HEK293 (cell line): ENCODE data around the gene IFNG.

Experiments
- CTCF ChIA-PET: fragments of 350-600 bp; formaldehyde crosslinking; extraction: SDS; loops from one replicate; lab custom pipeline; 2021; ENCODE audit warnings: antibody characterized with exemption; lab: Yijun Ruan, JAX
- POLR2A ChIA-PET: fragments of 300-600 bp; formaldehyde crosslinking; extraction: SDS; loops from one replicate; lab custom pipeline; 2020; ENCODE audit warnings: antibody characterized with exemption, inconsistent platforms; lab: Yijun Ruan, JAX
- H3K27ac ChIP-seq: fragments of 200-500 bp; sonication (Bioruptor generic); 2 replicates; pipeline ENCODE4 v1.5.1; 2014; ENCODE audit warnings: low read depth, low read length, control low read depth, inconsistent platforms; ENCODE audit errors: extremely low read depth
- H3K36me3 ChIP-seq, 2 experiments: fragments of 200-500 bp in 1 of 2; sonication (Bioruptor generic) in 1 of 2; 1 replicate in 1 of 2; 2 replicates in 1 of 2; pipeline ENCODE4 v1.5.1; 2014 to 2017; ENCODE audit warnings: inconsistent platforms in 2 of 2, low read length in 2 of 2; ENCODE audit not compliant: control insufficient read depth in 2 of 2, insufficient read depth in 1 of 2
- H3K4me1 ChIP-seq: fragments of 200-500 bp; sonication (Bioruptor generic); 2 replicates; pipeline ENCODE4 v1.5.1; 2014; ENCODE audit warnings: mild to moderate bottlenecking, low read length, inconsistent platforms; ENCODE audit not compliant: control insufficient read depth, insufficient read depth
- H3K4me3 ChIP-seq: 2 replicates; pipeline ENCODE4 v1.5.1; 2011; ENCODE audit warnings: low read depth, mild to moderate bottlenecking, control low read depth, low read length, moderate library complexity
- H3K9me3 ChIP-seq: fragments of 200-500 bp; sonication (Bioruptor generic); 2 replicates; pipeline ENCODE4 v1.5.1; 2014; ENCODE audit warnings: low read depth, low read length, inconsistent platforms; ENCODE audit not compliant: control insufficient read depth, insufficient read depth
- FEZF1 ChIP-seq: fragments of 450-650 bp; formaldehyde crosslinking; IDR thresholded peaks from 2 replicates; pipeline ENCODE4 v1.5.1; 2016; ENCODE audit warnings: missing biosample characterization, missing genetic modification characterization
- GFI1B ChIP-seq: fragments of 450-650 bp; formaldehyde crosslinking; IDR thresholded peaks from 2 replicates; pipeline ENCODE4 v1.5.1; 2016; ENCODE audit warnings: missing biosample characterization, missing genetic modification characterization
- GLI2 ChIP-seq: fragments of 450-650 bp; formaldehyde crosslinking; IDR thresholded peaks from 2 replicates; pipeline ENCODE4; 2017; ENCODE audit warnings: missing biosample characterization, missing genetic modification characterization, low read depth, borderline replicate concordance
- GLIS2 ChIP-seq: fragments of 450-650 bp; formaldehyde crosslinking; IDR thresholded peaks from 2 replicates; pipeline ENCODE4 v1.5.1; 2016; ENCODE audit warnings: missing biosample characterization, missing genetic modification characterization
- HOXA7 ChIP-seq: sonication (generic); formaldehyde crosslinking; IDR thresholded peaks from 2 replicates; pipeline ENCODE4 v1.8.1; 2022; ENCODE audit warnings: missing genetic modification reagents, borderline replicate concordance
- KLF10 ChIP-seq: fragments of 450-650 bp; IDR thresholded peaks from 2 replicates; pipeline ENCODE4 v1.5.1; 2018; ENCODE audit warnings: missing biosample characterization, mild to moderate bottlenecking, missing genetic modification characterization
- PRDM2 ChIP-seq: fragments of 450-650 bp; formaldehyde crosslinking; IDR thresholded peaks from 2 replicates; pipeline ENCODE4 v1.5.1; 2016; ENCODE audit warnings: missing biosample characterization, missing genetic modification characterization, borderline replicate concordance
- PRDM6 ChIP-seq: fragments of 450-650 bp; formaldehyde crosslinking; IDR thresholded peaks from 2 replicates; pipeline ENCODE4 v1.5.1; 2017; ENCODE audit warnings: missing biosample characterization, missing genetic modification characterization
- ZBTB1 ChIP-seq: fragments of 450-650 bp; formaldehyde crosslinking; IDR thresholded peaks from 2 replicates; pipeline ENCODE4 v1.5.1; 2016; ENCODE audit warnings: missing biosample characterization, missing genetic modification characterization
- ZBTB17 ChIP-seq: fragments of 450-650 bp; formaldehyde crosslinking; IDR thresholded peaks from 2 replicates; pipeline ENCODE4 v1.5.1; 2016; ENCODE audit warnings: missing biosample characterization, missing genetic modification characterization
- ZFP41 ChIP-seq: fragments of 450-650 bp; formaldehyde crosslinking; IDR thresholded peaks from 2 replicates; pipeline ENCODE4 v1.5.1; 2016; ENCODE audit warnings: missing biosample characterization, missing genetic modification characterization, borderline replicate concordance
- ZNF211 ChIP-seq: fragments of 450-650 bp; formaldehyde crosslinking; IDR thresholded peaks from 2 replicates; pipeline ENCODE4 v1.5.1; 2016; ENCODE audit warnings: low read depth, missing biosample characterization, missing genetic modification characterization
- ZNF223 ChIP-seq: fragments of 450-650 bp; formaldehyde crosslinking; IDR thresholded peaks from 2 replicates; pipeline ENCODE4 v1.5.1; 2016; ENCODE audit warnings: missing biosample characterization, missing genetic modification characterization
- ZNF239 ChIP-seq: fragments of 450-650 bp; formaldehyde crosslinking; IDR thresholded peaks from 2 replicates; pipeline ENCODE4 v1.5.1; 2016; ENCODE audit warnings: missing biosample characterization, missing genetic modification characterization
- ZNF311 ChIP-seq: fragments of 450-650 bp; formaldehyde crosslinking; IDR thresholded peaks from 2 replicates; pipeline ENCODE4 v1.5.1; 2017; ENCODE audit warnings: missing biosample characterization, missing genetic modification characterization, borderline replicate concordance
- ZNF513 ChIP-seq: fragments of 450-650 bp; IDR thresholded peaks from 2 replicates; pipeline ENCODE4 v1.5.1; 2018; ENCODE audit warnings: missing biosample characterization, missing genetic modification characterization
- ZNF555 ChIP-seq: fragments of 450-650 bp; formaldehyde crosslinking; conservative IDR thresholded peaks from 2 replicates; pipeline ENCODE4 v1.5.1; 2017; ENCODE audit warnings: missing biosample characterization, mild to moderate bottlenecking, missing genetic modification characterization, inconsistent platforms
- ZNF561 ChIP-seq: fragments of 450-650 bp; IDR thresholded peaks from 2 replicates; pipeline ENCODE4 v1.5.1; 2018; ENCODE audit warnings: missing biosample characterization, missing genetic modification characterization, borderline replicate concordance
- ZNF629 ChIP-seq: fragments of 450-650 bp; formaldehyde crosslinking; IDR thresholded peaks from 2 replicates; pipeline ENCODE4 v1.5.1; 2017; ENCODE audit warnings: missing biosample characterization, missing genetic modification characterization
- ZNF677 ChIP-seq: fragments of 450-650 bp; IDR thresholded peaks from 2 replicates; pipeline ENCODE4 v1.5.0; 2018; ENCODE audit warnings: missing biosample characterization, mild to moderate bottlenecking, missing genetic modification characterization, moderate library complexity
- ZNF701 ChIP-seq: fragments of 450-650 bp; formaldehyde crosslinking; IDR thresholded peaks from 2 replicates; pipeline ENCODE4 v1.5.1; 2016; ENCODE audit warnings: missing biosample characterization, missing genetic modification characterization
- ZNF830 ChIP-seq: fragments of 450-650 bp; IDR thresholded peaks from 2 replicates; pipeline ENCODE4 v1.5.0; 2018; ENCODE audit warnings: missing biosample characterization, missing genetic modification characterization, low read depth, mild to moderate bottlenecking, moderate library complexity

IFNG gene

GRCh38 chr12:68106660-68107059 is 52.9 kb downstream of the IFNG start:
- ChIA-PET POLR2A (interaction anchor here (0.6 kb wide), 1 partner anchor 542 kb away, joined by 3 read pairs; no protein-coding TSS in a partner anchor), CTCF (interaction anchor here (0.7 kb wide), 2 partner anchors 8 to 51 kb away, joined by 3 read pairs; no protein-coding TSS in a partner anchor)
- H3K4me3 ChIP-seq = no peak overlapping the region
- H3K27ac ChIP-seq = no peak overlapping the region
- no peaks in the 10 kb centered on the region for H3K4me1 ChIP-seq
- H3K36me3 ChIP-seq = no peaks in the 10 kb centered on the region
- TF ChIP-seq FEZF1 (tag by site-specific recombination) = no peak
- TF ChIP-seq ZNF311 = no peak
- H3K9me3 ChIP-seq = no peaks in the 10 kb centered on the region

GRCh38 chr12:68106160-68106559 is 53.4 kb downstream of the IFNG start:
- ChIA-PET POLR2A (interaction anchor here (0.6 kb wide), 1 partner anchor 543 kb away, joined by 3 read pairs; no protein-coding TSS in a partner anchor), CTCF (interaction anchor here (0.7 kb wide), 2 partner anchors 9 to 52 kb away, joined by 3 read pairs; no protein-coding TSS in a partner anchor)
- no peaks in the 10 kb centered on the region for H3K4me1 ChIP-seq
- no peaks in the 10 kb centered on the region for H3K36me3 ChIP-seq
- no peaks in the 10 kb centered on the region for H3K9me3 ChIP-seq
- no peak for TF ChIP-seq ZNF677 (tag by site-specific recombination)
- no peak for TF ChIP-seq ZNF830 (tag by site-specific recombination)
- no peak for TF ChIP-seq HOXA7 (CRISPR knock-in tag)
- TF ChIP-seq GLIS2 (tag by site-specific recombination) = no peak
- TF ChIP-seq ZBTB1 (tag by site-specific recombination) = no peak
- no peak for TF ChIP-seq ZNF239 (tag by site-specific recombination)
- TF ChIP-seq GFI1B (tag by site-specific recombination) = no peak
- no peak for TF ChIP-seq ZNF211 (tag by site-specific recombination)
- TF ChIP-seq ZNF223 = no peak
- TF ChIP-seq PRDM2 = no peak
- TF ChIP-seq PRDM6 (tag by site-specific recombination) = no peak
- no peak for TF ChIP-seq ZNF513 (tag by site-specific recombination)
- no peak for TF ChIP-seq ZNF555
- TF ChIP-seq ZFP41 (tag by site-specific recombination) = no peak
- no peak for TF ChIP-seq KLF10 (tag by site-specific recombination)
- TF ChIP-seq ZNF701 (tag by site-specific recombination) = no peak
- TF ChIP-seq ZNF561 (tag by site-specific recombination) = no peak
- TF ChIP-seq GLI2 (tag by site-specific recombination) = no peak
- TF ChIP-seq ZBTB17 (tag by site-specific recombination) = no peak
- TF ChIP-seq ZNF629 (tag by site-specific recombination) = no peak
- no peak overlapping the region for H3K4me3 ChIP-seq
- H3K27ac ChIP-seq = no peak overlapping the region
